Mesenteric fat pad (tissue), 1 donor: ENCODE measurements around the gene PPY. TPM values are rescaled to one million over a fixed set of nuclear protein-coding genes. Genes with fewer than 3 reads are reported as not detected.
"Not testable (repeated sequence)": the region's sequence is repeated elsewhere in the genome, so short reads cannot be mapped to it uniquely, and the experiment has no call there.

Experiments
- DNase-seq: peaks from one replicate; pipeline ENCODE4 v3.0.0-alpha.2; 2020; ENCODE audit warnings: low spot score
- long read RNA-seq: library from polyadenylated mRNA; unstranded; transcript quantifications from one replicate; pipeline ENCODE4 v2.0.0, GENCODE V29; 2020
- total RNA-seq: library from RNA; stranded (reverse); fragmentation: NEBNext Ultra II Directional; extraction: Animal tissue kit (Norgen Biotek cat#: 25700); gene quantifications from one replicate; pipeline ENCODE4 v1.2.1, GENCODE V29; 2021
- donor health status: DM: yes; HTN: yes; CAD: no.

The PPY gene
- total RNA-seq, result not detected
- long read RNA-seq, result 0 reads

GRCh38 chr17:43942051-43942685, at the start of gene PPY:
TSS of gene PPY (minus strand) at chr17:43942476. CDS start at chr17:43941654, 822 bp downstream.
- DNase-seq, result no peak

DNA sequence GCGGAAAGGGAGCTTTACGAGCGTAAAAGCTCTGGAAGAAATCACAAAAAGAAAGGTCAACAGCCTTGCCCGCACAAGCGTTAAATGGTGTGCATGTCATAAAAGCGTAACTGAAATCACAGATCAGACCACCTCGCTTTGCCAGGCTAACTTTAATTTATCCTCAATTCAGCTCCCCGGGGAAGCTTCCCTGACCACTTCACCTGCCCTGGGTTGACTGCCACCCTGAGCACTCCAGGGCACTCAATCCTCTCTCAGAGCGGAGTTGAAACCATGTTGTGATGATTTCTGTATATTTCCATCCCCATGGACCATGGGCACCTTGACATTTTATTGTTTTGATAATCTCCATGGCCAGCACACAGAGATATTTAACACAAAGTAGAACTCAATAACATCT, 46.0 kb upstream of the PPY start:
- DNase-seq, result no peak

DNA sequence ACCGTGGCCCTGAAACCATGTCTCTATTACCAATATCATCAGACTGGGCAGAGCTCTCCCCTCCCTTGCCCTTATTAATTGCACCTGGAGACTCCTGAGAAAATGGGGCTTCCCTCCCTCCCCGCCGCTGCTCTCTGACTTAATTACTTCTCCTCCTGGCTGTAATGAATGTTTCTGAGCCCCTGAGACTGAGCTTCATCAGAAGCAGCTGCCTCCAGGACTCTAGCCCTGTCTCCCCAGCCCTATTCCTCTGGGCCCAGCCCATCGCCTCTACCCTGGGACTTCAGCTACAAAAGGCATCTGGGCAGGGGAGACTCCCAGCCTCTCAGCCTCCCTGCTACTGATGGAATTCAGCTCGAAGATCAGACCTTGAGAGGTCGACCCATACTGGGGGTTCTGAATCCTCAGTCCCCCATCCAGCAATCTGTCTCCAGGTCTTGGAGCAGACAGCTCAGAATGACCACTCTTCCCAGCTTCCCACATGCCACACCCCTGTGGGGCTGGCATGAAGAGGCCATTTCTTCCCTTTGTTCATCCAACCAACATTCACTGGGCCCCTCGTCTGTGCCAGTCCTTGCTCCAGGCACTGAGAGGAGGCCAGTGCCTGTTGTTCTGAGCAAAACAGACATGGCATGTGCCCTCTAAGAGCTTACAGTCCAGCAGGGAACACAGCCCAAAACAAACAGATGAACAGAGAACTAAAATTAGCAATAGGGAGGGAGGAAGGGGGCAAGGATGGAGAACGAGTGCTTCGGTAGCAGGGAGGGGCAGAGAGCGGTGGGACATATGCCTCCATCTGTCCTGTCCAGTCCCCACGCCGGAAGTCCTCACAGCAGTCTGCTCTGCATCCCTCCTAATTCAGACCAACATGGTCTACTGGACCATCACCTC, 45.1 kb upstream of the PPY start:
- no peak for DNase-seq

GRCh38 chr17:43986225-43986981, 44.1 kb upstream of the PPY start:
- no peak for DNase-seq

DNA sequence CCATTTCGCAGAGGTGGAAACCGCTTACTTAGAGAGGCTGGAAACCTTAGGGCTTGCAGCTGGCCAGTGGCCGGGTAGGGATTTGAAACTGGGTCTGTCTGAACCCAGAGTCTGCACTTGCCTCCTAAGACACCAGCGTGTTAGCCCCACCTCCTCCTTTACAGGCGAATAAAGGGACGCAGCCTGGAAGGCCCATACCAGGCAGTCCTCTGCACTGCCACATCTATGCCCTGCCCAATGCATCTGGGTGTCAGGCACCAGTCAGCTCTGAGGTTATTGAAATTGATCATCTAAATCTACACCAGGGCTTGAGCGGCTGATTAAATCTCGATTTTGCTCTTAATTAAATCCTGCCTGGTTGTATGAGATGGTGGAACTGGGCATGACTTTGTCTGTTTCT, 42.2 kb upstream of the PPY start:
- no peak for DNase-seq

GRCh38 chr17:43983515-43984411, 41.5 kb upstream of the PPY start:
- DNase-seq, result no peak

GRCh38 chr17:43983196-43983514, 40.9 kb upstream of the PPY start:
- DNase-seq, result no peak

- DNase-seq, result no peak
Measured at GRCh38 chr17:43982171-43982570, 39.9 kb upstream of the PPY start.

DNA sequence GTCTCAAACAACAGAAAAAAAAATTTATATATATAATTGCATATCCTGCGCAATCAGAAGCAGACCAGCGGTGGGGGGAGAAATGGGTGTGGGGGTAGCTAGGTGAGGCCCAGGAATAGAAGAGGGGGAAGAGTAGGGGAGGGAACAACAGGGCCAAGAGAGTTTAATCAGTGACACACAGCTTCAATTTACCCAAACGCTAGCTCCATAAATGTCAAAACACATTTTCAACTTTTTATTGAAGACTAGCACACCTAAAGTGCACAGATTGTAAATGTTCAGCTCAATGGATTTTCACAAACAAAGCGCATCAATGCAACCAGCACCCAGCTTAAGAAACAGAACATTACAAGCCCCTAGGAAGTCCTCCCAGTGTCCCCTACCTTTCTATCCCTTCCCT, 37.4 kb upstream of the PPY start:
- DNase-seq, result no peak

- no peak for DNase-seq
Measured at GRCh38 chr17:43979011-43979410, 36.7 kb upstream of the PPY start.

DNA sequence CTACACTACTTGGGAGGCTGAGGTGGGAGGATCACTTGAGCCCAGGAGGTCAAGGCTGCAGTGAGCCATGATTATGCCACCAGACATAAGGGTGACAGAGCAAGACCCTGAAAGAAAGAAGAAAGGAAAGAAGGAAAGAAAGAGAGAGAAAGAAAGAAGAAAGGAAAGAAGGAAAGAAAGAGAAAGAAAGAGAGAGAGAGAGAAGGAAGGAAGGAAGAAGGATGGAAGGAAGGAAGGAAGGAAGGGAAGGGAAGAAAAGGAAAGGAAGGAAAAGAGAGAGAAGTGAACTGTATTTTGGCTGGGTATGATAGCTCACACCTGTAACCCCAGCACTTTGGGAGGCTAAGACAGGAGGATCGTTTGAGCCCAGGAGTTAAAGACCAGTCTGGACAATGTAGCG, 35.8 kb upstream of the PPY start:
- DNase-seq, result no peak

GRCh38 chr17:43976963-43977837, 34.9 kb upstream of the PPY start:
- no peak for DNase-seq

DNA sequence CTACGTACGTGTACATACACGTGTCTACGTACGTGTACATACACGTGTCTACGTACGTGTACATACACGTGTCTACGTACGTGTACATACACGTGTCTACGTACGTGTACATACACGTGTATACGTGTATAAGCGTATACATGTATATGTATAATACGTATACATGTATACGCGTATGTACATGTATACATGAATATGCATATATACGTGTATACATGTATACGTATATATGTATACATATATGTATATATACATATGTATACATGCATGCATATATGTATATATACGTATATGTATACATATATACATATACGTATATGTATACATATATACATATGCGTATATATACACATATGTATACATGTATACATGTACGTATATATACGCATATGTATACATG, 33.6 kb upstream of the PPY start:
- DNase-seq, result no peak

- no peak for DNase-seq
Measured at GRCh38 chr17:43974382-43975266, 32.3 kb upstream of the PPY start.

DNA sequence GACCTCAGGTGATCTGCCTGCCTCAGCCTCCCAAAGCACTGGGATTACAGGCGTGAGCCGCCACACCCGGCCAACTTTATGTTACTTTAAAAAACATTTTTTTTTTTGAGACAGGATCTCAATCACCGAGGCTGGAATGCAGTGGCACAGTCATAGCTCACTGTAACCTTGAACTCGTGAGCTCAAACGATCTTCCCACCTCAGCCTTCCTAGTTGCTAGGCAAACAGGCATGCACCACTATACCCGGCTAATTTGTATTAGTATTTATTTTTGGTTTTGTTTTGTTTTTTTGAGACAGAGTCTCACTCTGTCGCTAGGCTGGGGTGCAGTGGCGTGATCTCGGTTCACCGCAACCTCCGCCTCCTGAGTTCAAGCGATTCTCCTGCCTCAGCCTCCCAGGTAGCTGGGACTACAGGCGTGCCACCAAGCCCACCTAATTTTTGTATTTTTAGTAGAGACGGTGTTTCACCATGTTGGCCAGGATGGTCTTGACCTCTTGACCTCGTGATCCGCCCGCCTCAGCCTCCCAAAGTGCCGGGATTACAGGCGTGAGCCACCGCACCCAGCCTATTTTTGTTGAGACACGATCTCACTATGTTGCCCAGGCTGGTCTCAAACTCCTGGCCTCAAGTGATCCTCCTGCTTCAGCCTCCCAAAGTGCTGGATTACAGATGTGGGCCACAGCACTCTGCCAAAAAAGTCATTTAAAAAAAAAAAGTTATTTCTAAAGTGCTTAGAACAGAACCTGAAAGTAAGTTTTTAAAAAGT, 30.4 kb upstream of the PPY start:
- not testable (repeated sequence) for DNase-seq

DNA sequence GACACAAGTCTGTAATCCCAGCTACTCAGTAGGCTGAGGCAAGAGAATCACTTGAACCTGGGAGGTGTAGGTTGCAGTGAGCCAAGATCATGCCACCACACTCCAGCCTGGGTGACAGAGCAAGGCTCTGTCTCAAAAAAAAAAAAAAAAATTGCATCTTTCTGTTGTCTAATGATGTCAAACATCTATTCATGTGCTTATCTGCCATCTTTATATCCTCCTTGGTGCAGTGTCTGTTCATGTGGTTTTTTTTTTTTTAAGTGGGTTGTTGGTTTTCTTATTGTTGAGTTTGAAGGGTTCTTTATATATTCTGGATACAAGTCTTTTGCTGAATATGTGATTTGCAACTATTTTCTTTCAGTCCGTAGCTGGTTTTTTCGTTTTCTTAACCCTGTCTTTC, 29.2 kb upstream of the PPY start:
- not testable (repeated sequence) for DNase-seq

DNA sequence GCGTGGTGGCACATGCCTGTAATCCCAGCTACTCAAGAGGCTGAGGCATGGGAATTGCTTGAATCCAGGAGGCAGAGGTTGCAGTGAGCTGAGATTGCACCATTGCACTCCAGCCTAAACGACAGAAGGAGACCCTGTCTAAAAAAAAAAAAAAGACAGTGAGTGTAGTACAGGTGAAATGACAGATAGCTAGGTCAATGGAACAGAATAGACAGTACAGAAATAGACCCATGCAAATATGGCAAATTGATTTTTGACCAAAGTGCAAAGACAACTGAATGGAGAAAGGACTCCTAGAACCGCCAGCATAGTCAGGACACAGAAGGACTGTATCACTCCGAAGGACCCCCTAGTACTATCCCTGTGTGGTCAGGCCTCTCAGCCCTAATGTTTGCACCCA, 28.1 kb upstream of the PPY start:
- DNase-seq, result no peak

DNA sequence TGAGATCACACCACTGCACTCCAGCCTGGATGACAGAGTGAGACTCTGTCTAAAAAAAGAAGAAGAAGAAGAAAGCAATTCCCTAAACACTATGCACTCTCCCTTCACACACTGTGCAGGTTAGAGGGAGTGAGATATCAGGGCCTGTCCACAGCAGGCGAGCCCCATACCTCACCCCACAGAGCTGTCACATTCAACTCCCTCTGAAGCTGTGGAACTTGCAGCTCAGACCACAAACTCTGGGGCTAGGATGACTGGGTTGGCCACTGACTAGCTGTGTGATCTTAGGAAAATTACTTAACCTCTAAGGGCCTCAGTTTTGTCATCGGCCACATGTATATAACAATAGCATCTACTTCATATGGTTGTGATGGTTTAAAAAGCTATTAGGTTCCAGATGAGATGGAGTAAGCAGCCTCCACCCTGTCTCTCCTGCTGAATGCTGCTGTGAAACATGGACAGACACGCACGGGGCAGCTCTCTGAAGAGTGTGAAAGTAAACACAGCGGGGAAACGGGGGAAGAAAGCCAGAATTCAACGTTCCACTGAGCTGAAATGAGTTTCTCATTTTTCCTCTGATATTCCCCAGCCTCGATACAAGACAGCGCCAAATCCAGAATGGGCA, 25.1 kb upstream of the PPY start:
- no peak for DNase-seq
